HG03520 (cell line): ENCODE data around the gene SUPT20H.

Experiments
- ATAC-seq: cut with Tn5 transposase; IDR thresholded peaks from one replicate; pipeline ENCODE4 v1.9.1; 2021; ENCODE audit warnings: mild to moderate bottlenecking, moderate library complexity; ENCODE audit not compliant: unreplicated experiment

The SUPT20H gene

GRCh38 chr13:37009692-37010091 is 49.8 kb downstream of the SUPT20H start:
- ATAC-seq = no peak

GRCh38 chr13:37001921-37002250 is 57.6 kb downstream of the SUPT20H start:
- ATAC-seq = no peak

GRCh38 chr13:36999054-36999714 is 60.3 kb downstream of the SUPT20H start, which contains the start of gene ALG5:
TSS of gene ALG5 (minus strand) at chr13:36999340. CDS start at chr13:36999300, 40 bp downstream.
- peak; percentile 58 for ATAC-seq

DNA sequence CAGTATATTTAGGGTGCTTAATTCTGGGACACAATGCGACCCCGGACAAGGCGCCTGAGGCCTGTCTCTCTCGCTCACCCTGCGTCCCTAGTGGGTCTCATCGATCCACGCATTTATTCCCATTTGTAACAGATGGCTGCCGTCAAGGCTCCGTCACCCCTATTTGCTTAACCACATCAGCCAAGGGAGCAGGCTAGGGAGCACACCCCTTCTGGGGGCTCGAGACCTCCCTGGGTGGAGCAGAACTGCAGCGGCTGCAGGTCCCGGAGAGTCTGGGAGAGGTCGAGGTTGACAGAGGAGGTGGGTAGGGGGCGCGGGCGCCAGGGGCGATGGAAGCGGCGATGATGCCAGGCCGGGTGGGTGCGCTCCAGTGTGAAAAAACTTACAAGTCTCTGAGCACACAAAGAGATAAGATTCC is 60.9 kb downstream of the SUPT20H start:
- ATAC-seq = no peak

DNA sequence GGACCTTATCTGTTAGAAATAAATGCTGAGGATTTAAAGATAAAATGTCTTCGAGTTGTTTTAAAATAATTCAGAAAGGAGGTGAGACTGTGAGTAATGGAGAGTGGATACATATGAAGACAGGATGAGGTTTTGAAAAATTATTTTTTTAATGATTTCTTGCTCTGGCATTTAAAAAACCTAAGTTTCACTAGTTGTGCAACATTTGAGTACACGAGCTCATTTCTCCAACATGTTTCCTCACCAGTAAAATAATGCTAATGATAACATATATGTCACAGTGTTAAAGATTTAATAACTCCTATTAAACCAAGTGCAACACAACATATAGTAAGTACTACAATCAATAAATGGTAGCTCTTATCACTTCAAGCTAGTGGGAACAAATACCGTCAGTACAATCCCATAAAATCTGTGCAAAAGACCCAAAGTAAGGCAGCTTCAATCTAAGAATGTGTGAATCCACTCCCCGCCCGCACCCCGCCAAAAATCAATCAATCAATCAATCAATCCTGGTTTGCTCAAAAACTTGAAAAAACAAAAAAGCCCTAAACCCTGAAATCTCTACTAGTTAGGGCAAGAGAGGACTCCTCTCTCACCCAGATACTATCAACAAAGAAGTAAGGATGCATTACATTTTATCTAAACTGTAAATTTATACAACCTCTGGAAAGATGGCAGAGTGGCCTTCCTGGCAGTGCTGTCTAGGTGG is 61.6 kb downstream of the SUPT20H start:
- no peak for ATAC-seq

GRCh38 chr13:36992362-36992761 is 67.1 kb downstream of the SUPT20H start:
- no peak for ATAC-seq

DNA sequence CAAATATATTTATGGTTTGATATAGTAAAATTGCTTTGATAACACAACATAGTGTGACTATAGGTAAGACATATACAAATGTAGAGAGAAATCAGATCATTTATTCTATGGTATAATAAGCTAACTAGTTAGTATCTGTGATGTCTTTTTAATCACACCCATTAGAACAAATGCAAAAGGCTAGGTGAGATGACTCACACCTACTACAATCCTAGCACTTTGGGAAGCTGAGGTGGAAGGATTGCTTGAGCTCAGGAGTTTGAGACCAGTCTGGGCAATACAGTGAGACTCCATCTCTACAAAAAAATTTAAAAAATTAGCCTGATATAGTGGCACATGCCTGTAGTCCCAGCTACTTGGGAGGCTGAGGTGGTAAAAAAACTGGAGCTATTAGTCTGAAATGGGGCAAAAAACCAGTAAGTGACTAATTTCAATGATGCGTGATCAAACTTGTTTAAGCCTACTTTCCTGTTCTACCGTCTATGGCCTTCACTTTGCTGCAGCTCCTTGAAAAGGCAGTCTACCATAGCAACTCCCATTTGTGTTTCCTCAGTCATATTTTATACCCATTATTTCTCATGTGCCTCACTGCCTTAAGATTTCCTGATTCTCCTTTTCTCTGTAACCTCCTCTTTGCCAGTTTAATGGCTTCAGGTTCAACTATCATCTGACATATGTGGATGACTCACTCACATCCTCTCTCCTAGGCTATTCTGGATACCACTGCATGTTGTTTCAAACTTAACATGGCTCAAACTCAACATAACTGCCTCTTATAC is 72.8 kb downstream of the SUPT20H start:
- ATAC-seq = no peak

- no peak for ATAC-seq
These were observed 78.2 kb downstream of the SUPT20H start for GRCh38 chr13:36981156-36981743.

GRCh38 chr13:36979361-36980050 is 80.0 kb downstream of the SUPT20H start:
- ATAC-seq = no peak

- ATAC-seq = no peak
These were observed 84.3 kb downstream of the SUPT20H start for GRCh38 chr13:36975172-36975571.

DNA sequence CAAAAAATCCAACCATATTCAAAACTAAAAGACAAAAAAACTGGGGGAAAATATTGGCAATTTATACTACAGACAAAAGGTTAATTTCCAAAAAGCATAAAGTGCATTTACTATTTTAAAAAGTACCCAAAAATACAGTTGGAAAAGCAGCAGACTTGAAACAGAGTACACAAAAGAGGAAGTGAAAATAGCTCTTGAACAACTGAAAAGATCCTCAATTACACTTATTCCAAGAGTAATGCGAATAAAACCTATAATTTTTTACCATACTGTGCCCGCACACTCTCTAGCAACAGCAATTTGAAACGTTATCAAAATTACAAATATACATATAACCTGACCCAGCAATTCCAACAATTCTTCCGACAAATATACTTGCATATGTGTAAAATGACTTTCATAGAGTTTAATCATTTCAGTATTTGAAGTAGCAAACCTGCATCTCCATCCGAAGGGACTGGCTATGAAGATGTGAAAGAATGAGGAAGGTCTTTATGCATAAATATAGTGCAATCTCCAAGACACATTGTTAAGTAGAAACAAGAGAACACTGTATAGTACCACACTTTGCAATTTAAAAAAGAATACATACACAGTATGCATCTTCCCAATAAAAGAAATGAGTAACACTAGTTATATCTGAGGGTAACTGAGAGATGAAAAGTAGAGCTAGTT is 85.7 kb downstream of the SUPT20H start:
- ATAC-seq = peak; percentile 78

- ATAC-seq = no peak
These were observed 86.5 kb downstream of the SUPT20H start for GRCh38 chr13:36973009-36973408.

GRCh38 chr13:36966404-36966803 is 93.1 kb downstream of the SUPT20H start:
- no peak for ATAC-seq

GRCh38 chr13:36965767-36966166 is 93.7 kb downstream of the SUPT20H start:
- ATAC-seq = no peak

DNA sequence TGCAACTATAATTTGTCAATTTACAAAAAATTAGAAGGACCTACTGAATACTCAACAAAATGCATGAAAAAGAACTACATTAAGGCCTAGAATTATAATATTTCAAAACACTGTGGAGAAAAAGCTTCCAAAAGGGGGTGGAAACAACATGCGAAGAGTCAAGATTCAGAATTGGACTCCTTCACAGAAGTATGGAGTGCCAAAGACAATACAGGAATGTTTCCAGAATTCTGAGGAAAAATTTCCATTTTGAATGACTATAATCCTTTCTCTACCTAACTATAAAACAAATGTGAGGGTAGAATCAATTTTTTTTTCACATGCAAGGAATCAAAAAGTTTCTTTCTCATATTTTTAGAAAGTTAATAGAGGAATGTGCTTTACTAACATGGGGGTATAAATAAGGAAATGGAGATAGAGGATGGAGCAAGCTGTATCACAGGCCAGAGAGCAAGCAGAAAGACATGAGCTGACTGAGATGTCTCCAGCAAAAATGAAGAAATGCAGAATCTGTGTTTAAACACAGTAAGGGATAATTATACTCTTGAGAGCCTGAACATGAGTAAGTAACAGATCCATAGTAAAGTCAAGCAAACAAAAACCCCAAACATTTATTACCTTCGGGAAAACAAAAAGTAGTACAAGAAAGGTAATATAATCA is 99.9 kb downstream of the SUPT20H start:
- no peak for ATAC-seq
